Left ventricle myocardium inferior (tissue), 1 donor: ENCODE results near the gene SLC34A1. TPM values are rescaled to one million over a fixed set of nuclear protein-coding genes. Genes with fewer than 3 reads are reported as not detected.
A peak's percentile ranks its signal among the peaks of the same experiment; 100 is the strongest.

Source experiments
- DNase-seq: peaks from one replicate; pipeline ENCODE4 v3.0.0-alpha.2; 2020
- H3K27ac ChIP-seq: fragments of 200-600 bp; replicated peaks from 2 replicates; pipeline ENCODE4 v1.8.0; 2021
- H3K27me3 ChIP-seq: fragments of 200-600 bp; 2 replicates; pipeline ENCODE4 v1.8.0; 2021; ENCODE audit warnings: low read depth
- H3K36me3 ChIP-seq: fragments of 200-600 bp; 2 replicates; pipeline ENCODE4 v1.8.0; 2021
- H3K4me1 ChIP-seq: fragments of 200-600 bp; 2 replicates; pipeline ENCODE4 v1.8.0; 2021
- H3K4me3 ChIP-seq: fragments of 200-600 bp; 2 replicates; pipeline ENCODE4 v1.8.0; 2021; ENCODE audit warnings: mild to moderate bottlenecking, moderate library complexity
- H3K9me3 ChIP-seq: fragments of 200-600 bp; replicated peaks from 2 replicates; pipeline ENCODE4 v1.8.0; 2021
- CTCF ChIP-seq: fragments of 200-600 bp; IDR thresholded peaks from 2 replicates; pipeline ENCODE4 v1.8.0; 2021; ENCODE audit warnings: antibody characterized with exemption, mild to moderate bottlenecking, borderline replicate concordance
- intact Hi-C: fragments of 100-400 bp; cut with micrococcal nuclease; formaldehyde crosslinking; loops from one replicate; pipeline ENCODE4 v1.11.0; 2022
- total RNA-seq: library from RNA; stranded (reverse); fragmentation: NEBNext Ultra II Directional; extraction: Animal tissue kit (Norgen Biotek cat#: 25700); gene quantifications from one replicate; pipeline ENCODE4 v1.2.1, GENCODE V29; 2021
- donor health status: DM: no; HTN: yes; CAD: no; lungs with severe emphysema.

Gene SLC34A1
- total RNA-seq, 1 donor from 2014 or later, result not detected

- peaks cover 50% of the 10 kb centered on the region for H3K27me3 ChIP-seq
These were observed 62.2 kb downstream of the SLC34A1 start, which contains the start of gene PRR7 for GRCh38 chr5:177446200-177447065. Gene PRR7, plus strand, starts transcription at chr5:177446814. Its CDS starts 8,254 bp downstream, at chr5:177455068.

DNA sequence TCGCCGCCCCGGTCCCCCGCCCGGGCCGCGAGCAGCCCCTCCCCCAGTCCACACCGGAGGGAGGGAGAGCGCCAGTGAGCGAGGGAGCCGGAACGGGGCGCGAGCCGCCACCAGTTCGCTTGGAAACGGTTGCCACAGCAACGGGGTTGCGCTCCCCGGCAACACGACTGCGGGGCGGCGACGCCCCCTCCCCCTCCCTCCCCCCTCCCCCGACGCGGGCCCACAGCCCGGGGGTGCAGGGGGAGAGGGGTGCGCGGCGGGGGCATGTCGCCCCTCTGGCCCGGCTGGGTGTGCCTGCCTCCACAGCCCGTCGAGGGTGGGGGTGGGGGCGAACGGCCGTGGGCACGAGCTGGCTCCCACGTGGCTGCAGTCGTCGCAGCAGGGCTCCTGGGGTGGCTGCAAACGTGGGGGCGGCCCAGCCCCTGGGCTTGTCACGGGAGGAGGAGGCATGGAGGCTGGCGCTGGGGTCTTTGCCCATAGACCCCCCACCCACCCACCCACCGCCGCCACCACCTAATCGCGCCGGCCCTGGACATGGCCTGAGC, 62.9 kb downstream of the SLC34A1 start:
- H3K36me3 ChIP-seq, result peaks cover 3% of the 10 kb centered on the region
- H3K27me3 ChIP-seq, result peaks cover 56% of the 10 kb centered on the region
- no peak for TF ChIP-seq CTCF
- peaks cover 31% of the 10 kb centered on the region for H3K4me1 ChIP-seq
- no peaks in the 10 kb centered on the region for H3K9me3 ChIP-seq
- H3K27ac ChIP-seq, result no peak overlapping the region
- no peak for DNase-seq
- H3K4me3 ChIP-seq, result peak overlapping the region; percentile 74
- intact Hi-C loops, result no loop called here

More at GRCh38 chr5:177446200-177447065, 62.2 kb downstream of the SLC34A1 start, which contains the start of gene PRR7:
- TF ChIP-seq CTCF, result peak; percentile 25
- Histone ChIP-seq H3K4me3 (peak within 1 kb of the TSS; percentile 74), H3K36me3 (peaks cover 10% of the 10 kb centered on the region), H3K9me3 (no peaks in the 10 kb centered on the region), H3K27ac (no peak within 1 kb of the TSS), H3K4me1 (peaks cover 31% of the 10 kb centered on the region)
- intact Hi-C loops, result no loop called here
- DNase-seq, result peak; percentile 60

DNA sequence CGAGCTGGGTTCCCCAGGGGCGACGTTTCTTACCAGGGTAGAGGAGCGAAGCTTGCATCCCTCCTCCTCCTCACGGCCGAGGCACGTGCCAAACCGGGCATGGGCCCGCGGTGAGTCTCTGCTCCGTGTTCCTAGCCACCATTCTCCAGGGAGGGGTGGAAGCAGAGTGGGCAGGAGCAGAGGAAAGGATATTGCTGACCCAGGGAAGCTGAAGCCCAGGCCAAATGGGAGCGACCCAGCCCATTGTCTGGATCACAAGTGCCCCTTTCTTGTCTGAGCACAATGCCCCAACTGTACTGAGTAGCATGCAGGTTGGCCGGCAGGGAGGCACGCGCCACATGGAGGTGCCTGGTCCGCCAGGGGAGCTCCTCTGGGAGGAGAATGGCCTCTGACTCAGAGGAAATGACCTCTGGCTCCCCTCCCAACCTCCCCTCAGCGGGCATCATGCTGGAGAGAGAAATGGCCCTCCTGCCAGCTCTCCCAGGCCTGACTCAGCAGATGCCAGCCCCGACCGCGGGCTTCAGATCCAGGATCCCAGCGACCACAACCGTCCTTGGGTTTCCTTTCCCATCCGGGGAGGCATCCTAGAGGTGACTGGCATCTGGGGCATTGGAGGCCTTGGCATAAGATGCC, 63.5 kb downstream of the SLC34A1 start:
- Histone ChIP-seq H3K4me3 (peak overlapping the region; percentile 74), H3K27me3 (peaks cover 61% of the 10 kb centered on the region), H3K9me3 (no peaks in the 10 kb centered on the region), H3K4me1 (peaks cover 31% of the 10 kb centered on the region), H3K36me3 (no peaks in the 10 kb centered on the region), H3K27ac (no peak overlapping the region)
- intact Hi-C loops, result no loop called here
- no peak for TF ChIP-seq CTCF
- no peak for DNase-seq

Other genes with a start within 250 kb of the SLC34A1 start
- 25.3 TPM for gene RAB24, start 80.7 kb upstream of the SLC34A1 start, total RNA-seq
- 40.0 TPM for gene PRELID1, start 80.6 kb upstream of the SLC34A1 start, total RNA-seq
- gene MXD3, start 72.5 kb upstream of the SLC34A1 start, total RNA-seq, result 2.3 TPM
- 60.0 TPM for gene LMAN2, start 32.8 kb upstream of the SLC34A1 start, total RNA-seq
- 4.6 TPM for gene RGS14, start 26.5 kb upstream of the SLC34A1 start, total RNA-seq
- not detected for gene PFN3, start 16.2 kb downstream of the SLC34A1 start, total RNA-seq
- not detected for gene F12, start 25.1 kb downstream of the SLC34A1 start, total RNA-seq
- 15.6 TPM for gene GRK6, start 42.2 kb downstream of the SLC34A1 start, total RNA-seq
- gene PRR7, start 62.4 kb downstream of the SLC34A1 start, total RNA-seq, result 2.1 TPM
- 21.8 TPM for gene DBN1, start 89.2 kb downstream of the SLC34A1 start, total RNA-seq
- 54.4 TPM for gene PDLIM7, start 113.2 kb downstream of the SLC34A1 start, total RNA-seq
- 3.3 TPM for gene DOK3, start 125.4 kb downstream of the SLC34A1 start, total RNA-seq
- gene DDX41, start 132.5 kb downstream of the SLC34A1 start, total RNA-seq, result 29.7 TPM
- gene FAM193B, start 170.1 kb downstream of the SLC34A1 start, total RNA-seq, result 21.5 TPM
- gene TMED9, start 207.8 kb downstream of the SLC34A1 start, total RNA-seq, result 68.7 TPM
- gene B4GALT7, start 215.7 kb downstream of the SLC34A1 start, total RNA-seq, result 17.2 TPM